Stimulated activated CD4-positive, alpha-beta T cell treated with anti-CD3 and anti-CD28 coated beads, Interleukin-15, amount 100 ng/mL, for 24 hours (primary cell): ENCODE measurements around the gene CCHCR1.
A peak's percentile ranks its signal among the peaks of the same experiment; 100 is the strongest.

Experiments
- DNase-seq: peaks from one replicate; pipeline ENCODE4 v3.0.0-alpha.2; 2020

The CCHCR1 gene

GRCh38 chr6:31096656-31097055 is 60.9 kb downstream of the CCHCR1 start:
- DNase-seq = no peak

- DNase-seq = no peak
These were observed 61.4 kb downstream of the CCHCR1 start for GRCh38 chr6:31096215-31096614.

GRCh38 chr6:31094389-31094881 is 63.2 kb downstream of the CCHCR1 start:
- DNase-seq = peak; percentile 18

GRCh38 chr6:31092769-31093505 is 64.7 kb downstream of the CCHCR1 start:
- no peak for DNase-seq
